ENCODE data around the gene MADCAM1.
"Not testable (repeated sequence)": the region's sequence is repeated elsewhere in the genome, so short reads cannot be mapped to it uniquely, and the experiment has no call there.

The MADCAM1 gene

DNA sequence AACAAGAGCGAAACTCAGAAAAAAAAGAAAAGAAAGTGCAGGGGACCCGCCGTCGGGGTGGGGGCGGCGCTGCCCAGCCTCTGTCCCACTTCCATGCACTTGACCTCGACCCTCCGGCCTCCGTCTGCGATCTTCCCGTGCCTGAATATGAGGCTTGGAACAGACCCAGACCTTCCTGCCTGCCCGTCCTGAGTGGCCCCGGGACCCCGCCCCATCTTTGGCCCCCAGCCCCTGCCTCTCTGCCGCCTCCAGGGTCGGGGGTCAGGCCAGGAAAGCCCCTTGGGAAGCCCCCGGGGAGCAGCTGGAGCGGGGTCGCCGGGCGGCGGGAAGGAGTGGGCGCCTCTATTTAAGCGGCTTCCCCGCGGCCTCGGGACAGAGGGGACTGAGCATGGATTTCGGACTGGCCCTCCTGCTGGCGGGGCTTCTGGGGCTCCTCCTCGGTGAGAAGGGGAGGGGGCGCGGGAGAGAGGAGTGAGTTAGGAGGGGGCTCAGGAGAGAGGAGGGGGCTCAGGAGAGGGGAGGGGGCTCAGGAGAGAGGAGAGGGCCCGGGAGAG lies at the start of gene MADCAM1:
MADCAM1 (plus strand) TSS at position 375 of the 554 bp plus-strand sequence; CDS start at position 389, 14 bp downstream.
- DNase-seq: peak; percentile 42

DNA sequence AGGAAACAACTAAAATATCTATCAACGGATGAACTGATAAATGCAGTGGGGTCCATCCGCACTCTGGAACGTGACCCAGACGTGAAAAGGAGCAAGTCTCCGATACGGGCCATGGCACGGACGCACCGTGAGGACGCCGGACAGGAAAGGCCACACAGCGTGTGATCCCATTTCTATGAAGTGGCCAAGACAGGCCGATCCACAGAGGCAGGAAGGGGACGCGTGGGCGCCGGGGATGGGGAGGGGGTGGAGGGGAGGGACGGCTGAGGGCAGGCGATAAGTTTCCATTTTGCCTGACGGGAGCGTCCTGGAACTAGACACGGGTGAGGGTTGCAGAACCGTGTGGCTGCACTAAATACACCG lies 49.2 kb upstream of the MADCAM1 start:
- no peak for DNase-seq

DNA sequence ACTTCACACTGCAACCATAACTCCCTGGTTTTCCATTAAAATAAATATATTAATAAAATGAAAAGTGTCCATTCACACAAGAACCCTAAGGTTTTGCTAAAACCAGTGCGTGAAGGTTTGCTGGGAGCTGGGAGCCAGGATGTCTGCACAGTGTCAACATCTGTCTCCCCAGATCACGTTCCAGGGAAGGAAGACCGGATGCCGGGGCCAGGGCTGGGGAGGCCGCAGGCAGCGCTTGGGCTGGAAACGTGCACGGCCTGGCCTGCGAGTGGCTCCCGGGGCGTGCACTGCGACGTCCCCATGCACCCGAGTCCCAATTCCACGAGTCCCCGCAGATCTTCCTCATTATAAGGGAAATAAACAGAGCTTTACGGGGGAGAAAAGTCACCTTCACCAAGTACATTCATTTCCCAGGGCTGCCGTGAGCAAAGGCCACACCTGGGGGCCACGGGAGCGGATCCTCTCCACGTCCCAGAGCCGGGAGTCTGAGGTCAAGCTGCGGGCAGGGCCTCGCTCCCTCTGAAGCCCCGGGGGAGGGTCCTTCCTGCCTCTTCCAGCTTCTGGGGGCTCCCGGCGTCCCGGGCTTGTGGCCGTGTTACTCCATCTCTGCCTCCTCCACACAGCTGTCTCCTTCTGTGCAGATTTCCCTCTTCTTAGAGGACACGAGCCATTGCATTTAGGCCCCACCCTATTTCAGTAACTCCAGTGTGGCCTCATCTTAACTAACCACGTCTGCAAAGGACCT lies 48.3 kb upstream of the MADCAM1 start:
- no peak for DNase-seq

DNA sequence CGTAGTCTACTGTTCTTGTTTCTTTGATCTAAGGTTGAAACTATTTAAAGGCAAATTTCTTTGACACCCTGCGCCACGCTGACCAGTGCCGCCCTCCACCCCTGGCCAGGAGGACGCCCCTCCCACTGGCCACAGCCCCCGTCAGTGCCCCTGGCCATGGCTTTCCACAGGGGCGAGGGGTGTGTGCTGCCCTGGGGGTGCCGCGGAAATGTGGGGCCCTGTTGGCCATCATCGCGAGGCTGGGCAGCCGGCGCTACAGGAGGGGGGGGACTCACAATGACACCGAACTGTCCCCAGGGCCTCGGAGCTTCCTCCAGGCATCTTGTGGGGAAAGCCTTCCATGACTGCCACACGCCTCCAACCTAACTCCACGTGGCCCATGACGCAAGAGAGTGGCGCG lies 46.4 kb upstream of the MADCAM1 start:
- DNase-seq: no peak

DNA sequence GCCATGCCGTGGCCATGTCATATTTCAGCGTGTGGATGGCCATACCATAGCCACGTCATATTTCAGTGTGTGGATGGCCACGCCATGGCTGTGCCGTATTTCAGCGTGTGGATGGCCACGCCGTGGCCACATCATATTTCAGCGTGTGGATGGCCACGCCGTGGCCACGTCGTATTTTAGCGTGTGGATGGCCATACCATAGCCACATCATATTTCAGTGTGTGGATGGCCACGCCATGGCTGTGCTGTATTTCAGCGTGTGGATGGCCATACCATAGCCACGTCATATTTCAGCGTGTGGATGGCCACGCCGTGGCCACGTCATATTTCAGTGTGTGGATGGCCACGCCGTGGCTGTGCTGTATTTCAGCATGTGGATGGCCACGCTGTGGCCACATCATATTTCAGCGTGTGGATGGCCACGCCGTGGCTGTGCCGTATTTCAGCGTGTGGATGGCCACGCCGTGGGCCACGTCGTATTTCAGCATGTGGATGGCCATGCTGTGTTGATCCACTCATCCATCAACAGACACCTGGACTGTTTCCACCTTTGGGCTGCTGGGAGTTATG lies 45.3 kb upstream of the MADCAM1 start:
- not testable (repeated sequence) for DNase-seq

DNA sequence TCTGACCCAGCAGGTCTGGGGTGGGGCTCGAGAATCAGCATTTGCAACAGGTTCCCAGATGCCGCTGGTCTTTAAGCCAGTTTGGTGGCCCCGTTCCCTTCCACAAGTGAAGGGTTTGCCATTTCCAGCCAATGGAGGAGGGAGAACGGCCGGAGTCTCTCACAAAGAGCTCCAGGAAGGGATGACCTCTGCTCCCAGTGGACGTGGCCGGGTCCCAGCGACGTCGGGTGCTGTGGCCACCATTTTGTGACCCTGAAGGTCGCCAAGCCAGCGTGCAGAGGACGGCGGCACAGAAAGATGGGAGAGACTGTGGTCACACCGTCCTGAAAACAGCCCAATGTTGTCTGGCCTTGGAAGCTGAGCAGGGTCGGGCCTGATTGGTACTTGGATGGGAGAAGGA lies 43.5 kb upstream of the MADCAM1 start:
- DNase-seq: no peak

DNA sequence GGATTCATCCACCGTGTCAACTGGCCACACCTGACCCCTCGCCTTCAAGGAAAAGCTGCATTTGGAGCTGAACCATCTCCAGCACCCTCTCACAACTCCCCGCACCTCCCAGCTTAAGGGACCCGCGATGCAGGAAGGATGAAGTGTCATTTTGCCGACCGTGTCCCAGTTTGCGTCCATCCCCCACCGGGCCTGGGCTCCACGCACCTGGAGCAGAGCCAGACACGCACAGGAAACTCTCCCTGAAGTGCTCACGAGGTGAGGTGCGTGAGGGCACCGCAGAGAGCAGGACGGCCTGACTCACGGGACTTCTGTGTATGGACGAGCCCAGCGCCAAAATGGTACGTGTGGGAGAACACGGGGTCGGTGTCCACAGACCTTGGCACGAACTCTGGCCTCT lies 42.7 kb upstream of the MADCAM1 start:
- DNase-seq: no peak

DNA sequence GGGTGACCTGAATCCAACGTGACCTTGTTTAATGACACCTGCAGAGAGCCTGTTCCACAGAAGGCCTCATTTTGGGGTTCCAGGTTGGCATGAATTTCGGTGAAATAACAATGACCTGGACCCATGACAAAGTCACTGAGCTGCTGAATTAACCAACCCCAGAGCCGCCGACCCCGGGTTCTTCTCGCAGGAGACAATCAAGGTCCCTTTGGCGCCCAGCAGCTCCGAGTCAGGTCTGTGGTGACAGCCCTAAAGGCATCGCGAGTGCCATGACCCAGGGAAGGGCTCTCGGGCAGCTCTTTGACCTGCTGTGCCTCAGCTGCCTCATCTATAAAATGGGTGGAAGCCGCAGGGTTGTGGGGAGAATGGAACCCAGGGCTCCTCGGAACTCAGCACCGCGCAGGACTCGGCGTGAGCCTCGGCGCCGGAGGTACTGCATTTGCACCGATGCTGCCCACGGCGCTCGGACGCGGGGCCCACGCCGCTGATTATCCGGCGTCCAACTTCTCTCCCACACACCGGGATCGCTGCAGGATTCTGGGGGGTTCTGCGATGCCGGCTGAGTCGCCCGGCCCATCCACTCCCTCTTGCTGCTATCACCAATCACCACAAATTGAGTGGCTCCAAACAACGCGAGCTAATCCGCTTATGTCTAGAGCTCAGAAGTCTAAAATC lies 41.1 kb upstream of the MADCAM1 start:
- DNase-seq: no peak

DNA sequence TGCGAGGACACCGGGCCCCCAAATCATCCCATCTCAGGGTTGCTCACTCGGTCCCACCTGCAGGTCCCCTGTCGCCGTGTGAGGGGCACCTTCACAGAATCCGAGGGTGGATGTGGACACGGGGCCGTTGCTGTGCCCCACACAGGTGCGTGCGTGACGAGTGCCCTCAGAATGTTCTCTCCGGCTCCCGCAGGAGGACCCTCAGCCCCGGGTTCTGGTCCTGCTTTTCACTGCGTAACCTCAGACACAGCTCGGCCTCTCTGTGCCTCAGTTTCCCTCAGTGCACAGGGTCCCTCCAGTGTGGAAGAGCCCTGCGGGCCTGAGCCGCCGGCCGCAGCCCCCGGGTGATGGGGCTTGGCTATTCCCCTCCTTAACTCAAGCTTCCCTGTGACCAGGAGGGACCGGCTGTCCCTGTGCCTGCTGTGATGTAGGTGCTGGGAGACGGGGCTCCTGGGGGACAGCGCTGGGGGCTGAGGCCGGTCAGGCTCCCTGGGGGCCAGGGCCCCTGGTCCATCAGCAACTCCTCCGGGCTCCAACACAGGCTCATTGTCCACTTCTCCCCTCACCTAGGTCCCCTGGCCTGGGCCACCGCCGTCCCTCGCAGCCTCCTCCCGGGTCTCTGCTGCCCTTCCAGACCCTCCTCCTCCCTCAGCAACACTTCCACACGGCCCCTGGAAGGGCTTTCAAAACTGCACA lies 40.3 kb upstream of the MADCAM1 start:
- no peak for DNase-seq

DNA sequence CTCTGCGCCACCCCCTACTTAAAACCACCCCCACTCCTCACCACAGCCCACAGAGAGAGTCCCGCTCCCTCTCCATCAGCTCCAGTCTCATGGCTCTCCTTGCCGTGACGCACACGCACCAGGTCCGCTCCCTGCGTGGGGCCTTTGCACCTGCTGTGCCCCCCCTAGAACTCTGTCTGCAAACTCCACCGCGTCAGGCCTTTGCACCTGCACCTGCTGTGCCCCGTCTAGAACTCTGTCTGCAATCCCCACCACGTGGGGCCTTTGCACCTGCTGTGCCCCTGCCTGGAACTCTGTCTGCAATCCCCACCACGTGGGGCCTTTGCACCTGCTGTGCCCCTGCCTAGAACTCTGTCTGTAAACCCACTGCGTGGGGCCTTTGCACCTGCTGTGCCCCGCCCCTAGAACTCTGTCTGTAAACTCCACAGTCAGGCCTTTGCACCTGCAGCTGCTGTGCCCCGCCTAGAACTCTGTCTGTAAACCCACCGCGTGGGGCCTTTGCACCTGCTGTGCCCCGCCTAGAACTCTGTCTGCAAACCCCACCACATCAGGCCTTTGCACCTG lies 39.7 kb upstream of the MADCAM1 start:
- no peak for DNase-seq

DNA sequence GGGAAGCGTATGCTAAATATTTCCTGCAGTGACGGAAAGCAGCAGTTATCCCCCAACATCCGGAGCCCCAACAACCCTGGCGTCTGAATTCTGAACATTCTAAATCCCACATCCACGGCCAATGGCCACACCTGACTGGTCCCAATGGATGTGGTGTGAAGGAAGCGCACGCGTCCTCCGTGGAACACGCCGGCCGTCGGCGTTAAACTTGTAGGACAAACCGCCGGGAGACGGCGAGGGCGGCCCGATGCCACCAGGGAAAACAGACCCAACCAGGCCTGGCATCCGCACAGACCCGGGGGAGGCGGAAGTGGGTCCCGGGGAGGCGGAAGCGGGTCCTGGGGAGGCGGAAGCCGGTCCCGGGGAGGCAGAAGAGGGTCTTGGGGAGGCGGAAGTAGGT lies 38.6 kb upstream of the MADCAM1 start:
- no peak for DNase-seq

DNA sequence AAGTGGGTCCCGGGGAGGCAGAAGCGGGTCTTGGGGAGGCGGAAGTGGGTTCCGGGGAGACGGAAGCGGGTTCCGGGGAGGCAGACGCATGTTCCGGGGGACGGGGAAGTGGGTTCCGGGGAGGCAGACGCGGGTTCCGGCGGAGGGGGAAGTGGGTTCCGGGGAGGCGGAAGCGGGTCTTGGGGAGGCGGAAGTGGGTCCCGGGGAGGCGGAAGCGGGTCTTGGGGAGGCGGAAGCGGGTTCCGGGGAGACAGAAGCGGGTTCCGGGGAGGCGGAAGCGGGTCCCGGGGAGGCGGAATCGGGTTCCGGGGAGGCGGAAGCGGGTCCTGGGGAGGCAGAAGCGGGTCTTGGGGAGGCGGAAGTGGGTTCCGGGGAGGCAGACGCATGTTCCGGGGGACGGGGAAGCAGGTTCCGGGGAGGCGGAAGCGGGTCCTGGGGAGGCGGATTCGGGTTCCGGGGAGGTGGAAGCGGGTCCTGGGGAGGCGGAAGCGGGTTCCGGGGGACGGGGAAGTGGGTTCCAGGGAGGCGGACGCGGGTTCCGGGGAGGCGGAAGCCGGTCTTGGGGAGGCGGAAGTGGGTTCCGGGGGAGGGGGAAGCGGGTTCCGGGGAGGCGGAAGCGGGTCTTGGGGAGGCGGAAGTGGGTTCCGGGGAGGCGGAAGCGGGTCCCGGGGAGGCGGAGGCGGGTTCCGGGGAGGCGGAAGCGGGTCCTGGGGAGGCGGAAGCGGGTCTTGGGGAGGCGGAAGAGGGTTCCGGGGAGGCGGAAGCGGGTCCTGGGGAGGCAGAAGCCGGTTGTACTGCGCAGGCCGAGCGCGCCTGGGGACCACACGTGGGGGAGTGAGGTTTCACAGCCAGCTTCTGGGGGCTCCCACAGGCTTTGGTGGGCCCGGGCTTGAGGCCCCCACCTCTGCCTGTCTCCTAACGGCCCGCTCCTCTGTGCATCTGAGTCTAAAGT lies 37.9 kb upstream of the MADCAM1 start:
- DNase-seq: no peak

DNA sequence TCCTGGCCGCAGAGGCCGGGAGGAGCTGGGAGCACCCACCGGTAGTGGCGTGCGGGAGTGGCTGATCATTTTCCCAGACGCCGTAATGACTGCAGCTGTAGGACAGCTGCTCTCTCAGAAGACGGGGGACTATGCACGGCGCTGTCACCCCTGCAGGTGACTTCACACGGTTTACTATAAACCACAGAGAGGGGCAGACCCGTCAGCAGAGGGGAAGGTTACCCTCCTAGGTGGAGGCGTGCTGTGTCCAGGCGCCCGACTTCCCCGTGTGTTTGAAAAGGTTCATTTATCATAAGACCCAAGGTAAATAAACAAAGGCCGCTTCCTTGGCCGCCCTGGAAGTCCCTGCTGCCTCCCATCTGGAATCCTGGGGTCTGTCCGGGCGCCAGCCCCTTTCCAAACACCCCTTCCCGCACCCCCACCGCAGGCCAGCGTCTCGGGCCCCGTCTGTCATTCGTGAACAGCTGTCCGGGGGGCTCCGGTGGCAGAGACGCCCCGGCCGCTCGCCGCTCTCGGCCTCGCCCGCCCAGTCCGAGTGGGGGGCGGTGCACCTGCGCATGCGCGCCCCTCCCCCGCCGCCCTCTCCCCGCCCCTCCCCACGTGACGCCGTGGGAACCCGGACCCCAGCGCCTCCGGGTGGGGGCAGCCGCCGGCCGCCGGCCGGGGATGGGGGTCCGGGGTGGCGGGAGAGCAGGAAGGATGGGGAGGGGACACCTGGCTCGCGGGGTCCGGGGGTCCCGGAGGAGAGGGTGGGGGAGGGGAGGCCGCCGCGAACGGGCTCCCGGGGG lies 36.4 kb upstream of the MADCAM1 start:
- peak; percentile 77 for DNase-seq

DNA sequence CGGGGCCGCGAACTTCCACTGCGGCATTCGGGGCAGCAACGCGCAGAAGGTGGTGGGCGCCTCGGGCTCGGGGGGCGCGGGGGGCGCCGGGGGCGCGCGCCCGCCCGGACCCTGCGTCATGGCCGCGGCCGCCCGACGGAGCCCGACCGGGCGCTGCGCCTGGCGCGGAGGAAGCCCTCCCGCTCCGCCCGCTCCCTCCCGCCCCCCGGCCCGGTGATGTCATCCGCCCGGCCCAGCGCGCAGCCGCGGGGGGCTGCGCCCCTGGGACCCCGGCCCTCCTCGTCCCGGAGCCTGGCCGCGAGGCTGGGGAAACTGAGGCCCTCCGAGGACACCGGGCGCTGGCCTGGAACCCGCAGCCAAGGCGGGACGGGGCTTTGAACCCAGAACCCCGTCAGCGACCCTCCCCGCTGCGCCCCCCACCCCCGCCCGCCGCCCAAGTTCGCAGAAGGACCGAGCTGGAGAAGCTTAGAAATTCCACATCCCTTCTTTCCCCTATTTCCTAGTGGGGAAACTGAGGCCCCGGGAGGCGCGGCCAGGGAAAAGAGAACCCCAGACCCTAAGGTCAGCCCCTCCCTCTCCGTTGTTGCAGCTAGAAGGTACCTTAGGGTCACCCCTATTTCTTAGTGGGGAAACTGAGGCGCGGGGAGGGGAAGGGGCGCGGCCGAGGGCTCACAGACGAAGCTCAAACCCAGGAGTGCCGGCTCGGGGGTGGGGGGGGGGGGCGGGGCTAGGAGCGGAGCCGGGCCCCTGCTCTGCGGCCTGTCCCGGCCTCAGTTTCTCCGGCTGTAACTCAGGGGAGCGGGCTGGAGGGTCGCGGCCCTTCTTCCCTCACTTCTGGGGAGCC lies 35.2 kb upstream of the MADCAM1 start, which contains the start of gene SHC2:
SHC2 (minus strand) TSS at position 157 of the 844 bp plus-strand sequence; CDS start at position 120, 37 bp downstream.
- no peak for DNase-seq

DNA sequence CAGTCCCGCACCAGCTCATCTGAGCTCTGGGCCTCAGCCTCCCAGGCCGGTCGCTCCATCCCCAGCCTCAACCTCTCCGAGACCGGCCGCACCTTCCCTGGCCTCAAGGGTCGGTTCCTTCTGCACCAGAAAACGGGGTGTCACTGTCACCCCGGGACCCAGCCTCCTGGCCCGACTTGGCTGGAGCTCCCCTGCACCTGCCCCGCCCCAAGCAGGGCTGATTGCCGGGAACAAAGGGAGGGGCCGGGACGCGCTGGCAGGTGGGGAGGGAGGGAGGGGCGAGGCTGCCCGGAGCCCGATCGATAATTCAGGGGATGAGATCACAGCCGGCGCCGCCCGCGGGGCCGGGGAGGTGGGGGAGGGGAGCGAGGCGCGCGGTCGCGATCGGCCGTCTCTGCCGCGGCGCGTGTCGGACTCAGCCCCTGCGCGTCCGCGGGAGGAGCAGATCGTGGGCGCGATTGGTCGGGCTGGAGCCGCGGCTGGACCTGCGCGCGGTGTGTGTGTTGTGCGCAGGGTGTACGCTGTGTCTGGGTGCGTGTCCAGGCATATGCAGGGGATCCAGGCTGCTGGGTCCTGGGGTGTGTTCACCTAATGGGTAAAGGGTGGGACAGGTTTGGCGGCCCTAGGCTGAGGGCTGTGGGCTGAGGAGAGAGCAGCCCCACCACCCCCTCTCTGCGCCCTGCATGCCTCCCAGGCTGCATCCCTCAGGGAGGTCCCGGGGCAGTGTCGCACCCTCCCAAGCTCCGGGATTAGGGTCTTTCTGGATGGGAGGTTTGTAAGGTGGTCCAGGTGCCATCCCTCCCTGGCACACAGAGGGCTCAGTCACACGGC lies 34.4 kb upstream of the MADCAM1 start:
- peak; percentile 85 for DNase-seq

DNA sequence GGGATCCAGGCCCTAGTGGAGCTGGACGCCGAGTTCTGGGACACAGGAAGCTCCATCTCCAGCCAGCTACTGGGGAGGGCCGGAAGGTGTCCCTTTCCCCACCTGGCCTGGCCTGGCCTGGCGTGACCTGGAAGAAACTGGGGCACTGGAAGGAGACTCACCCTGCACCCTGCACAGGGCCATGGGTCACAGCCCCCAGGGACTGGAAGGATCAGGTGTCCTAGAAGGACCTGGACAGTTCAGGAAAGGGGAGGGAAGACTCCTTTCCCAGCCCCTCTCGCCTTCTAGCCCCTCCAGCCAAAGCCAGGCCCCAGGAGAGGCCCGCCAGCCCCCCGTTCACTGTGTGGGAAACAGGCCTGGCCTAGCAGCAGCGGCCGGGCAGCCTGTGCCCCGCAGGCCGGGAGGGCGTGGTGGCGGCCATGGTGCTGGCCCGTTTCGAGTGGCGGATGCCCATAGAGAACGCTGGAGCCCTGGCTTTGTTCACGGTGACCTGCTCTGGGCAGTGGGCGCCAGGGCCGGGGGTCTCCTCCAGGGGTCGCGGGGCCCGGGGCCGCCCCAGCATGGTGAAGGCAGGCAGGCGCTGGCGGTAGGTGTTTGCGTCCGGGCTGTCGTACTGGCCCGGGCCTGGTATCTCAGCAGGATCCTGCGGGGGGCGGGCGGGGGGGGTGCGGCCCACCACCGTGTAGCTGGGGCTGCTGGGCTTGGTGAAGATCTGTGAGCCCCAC lies 32.6 kb upstream of the MADCAM1 start:
- DNase-seq: peak; percentile 56

DNA sequence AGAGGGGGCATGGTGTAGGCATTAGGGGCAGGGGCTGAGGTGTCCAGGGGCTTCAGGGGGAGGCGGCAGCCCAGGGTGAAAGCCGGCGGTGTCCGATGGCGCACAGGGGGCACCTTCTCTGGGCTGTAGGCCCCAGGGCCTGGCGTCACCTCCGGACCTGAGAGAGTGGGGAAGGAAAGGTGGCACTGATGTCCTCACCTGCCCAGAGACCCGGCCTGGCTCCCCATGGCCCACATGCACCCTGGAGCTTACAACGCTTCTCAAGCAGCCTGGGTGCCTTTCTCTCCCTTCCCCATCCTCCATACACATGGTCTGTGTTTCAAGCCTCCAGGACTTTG lies 32.1 kb upstream of the MADCAM1 start:
- DNase-seq: no peak

Data from islet precursor cell (in vitro differentiated cells).